Fibroblast of lung (primary cell): ENCODE measurements around the gene GNB1L.

Experiments
- EZH2 ChIP-seq: IDR thresholded peaks from 2 replicates; pipeline ENCODE4 v1.5.1; 2012; ENCODE audit warnings: low read length, control low read depth, mild to moderate bottlenecking; ENCODE audit errors: missing control alignments
- TF ChIP-seq, protein P1 (sequence below), 2 donors: IDR thresholded peaks in 1 of 2; conservative IDR thresholded peaks in 1 of 2; 1 replicate in 1 of 2; 2 replicates in 1 of 2; pipeline ENCODE4 v1.5.1; 2011 to 2012; ENCODE audit warnings: low read length in 2 of 2, control low read depth in 1 of 2, inconsistent platforms in 1 of 2, low read depth in 1 of 2, mild to moderate bottlenecking in 1 of 2

DNA sequence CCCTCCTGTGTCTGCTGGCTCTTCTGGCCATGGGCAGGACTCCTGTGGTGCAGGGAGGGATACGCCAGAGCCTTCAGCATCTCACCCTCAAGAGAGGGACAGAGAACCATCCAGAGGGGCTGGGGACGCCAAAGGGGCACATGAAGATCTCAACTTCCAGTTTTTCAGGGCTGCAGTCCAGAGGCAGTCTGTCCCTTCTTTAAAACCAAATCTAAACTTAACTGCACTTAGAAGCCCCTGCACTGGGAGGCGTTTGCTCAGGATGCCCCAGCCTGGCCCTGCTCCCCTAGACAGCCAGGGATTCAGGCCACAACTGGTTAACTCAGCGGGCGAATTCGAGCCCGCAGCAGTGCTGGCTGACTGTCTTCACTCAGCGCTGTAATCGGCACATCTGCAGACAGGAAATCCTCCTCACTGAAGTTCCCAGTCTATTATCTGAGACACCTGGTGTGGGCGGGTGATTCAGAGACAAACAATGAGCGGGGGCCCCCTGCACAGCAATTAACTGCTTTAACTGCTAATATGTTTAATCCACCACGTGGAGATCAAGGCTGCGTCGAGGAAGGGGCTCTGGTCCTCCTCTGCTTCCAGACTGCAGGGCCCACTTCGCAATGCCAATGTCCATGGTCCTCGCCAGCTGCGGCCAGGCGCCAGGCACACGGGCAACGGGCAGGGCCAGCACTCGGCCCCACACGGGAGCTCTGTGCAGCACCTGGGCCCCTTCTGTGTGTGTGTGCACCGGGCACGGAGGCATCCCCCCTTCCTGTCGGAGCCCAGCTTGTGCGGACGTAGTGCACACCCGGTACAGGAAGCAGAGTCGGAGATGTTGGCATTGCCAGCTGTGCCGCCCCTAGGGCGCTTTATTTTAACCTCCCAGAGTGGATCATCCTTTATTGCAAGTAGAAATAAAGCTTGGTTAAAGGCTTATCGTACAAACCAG, 36.9 kb upstream of the GNB1L start:
- no peak for TF ChIP-seq EZH2
- TF ChIP-seq, protein P1, sequence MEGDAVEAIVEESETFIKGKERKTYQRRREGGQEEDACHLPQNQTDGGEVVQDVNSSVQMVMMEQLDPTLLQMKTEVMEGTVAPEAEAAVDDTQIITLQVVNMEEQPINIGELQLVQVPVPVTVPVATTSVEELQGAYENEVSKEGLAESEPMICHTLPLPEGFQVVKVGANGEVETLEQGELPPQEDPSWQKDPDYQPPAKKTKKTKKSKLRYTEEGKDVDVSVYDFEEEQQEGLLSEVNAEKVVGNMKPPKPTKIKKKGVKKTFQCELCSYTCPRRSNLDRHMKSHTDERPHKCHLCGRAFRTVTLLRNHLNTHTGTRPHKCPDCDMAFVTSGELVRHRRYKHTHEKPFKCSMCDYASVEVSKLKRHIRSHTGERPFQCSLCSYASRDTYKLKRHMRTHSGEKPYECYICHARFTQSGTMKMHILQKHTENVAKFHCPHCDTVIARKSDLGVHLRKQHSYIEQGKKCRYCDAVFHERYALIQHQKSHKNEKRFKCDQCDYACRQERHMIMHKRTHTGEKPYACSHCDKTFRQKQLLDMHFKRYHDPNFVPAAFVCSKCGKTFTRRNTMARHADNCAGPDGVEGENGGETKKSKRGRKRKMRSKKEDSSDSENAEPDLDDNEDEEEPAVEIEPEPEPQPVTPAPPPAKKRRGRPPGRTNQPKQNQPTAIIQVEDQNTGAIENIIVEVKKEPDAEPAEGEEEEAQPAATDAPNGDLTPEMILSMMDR (conservative IDR thresholded peaks at IDR 0.05 in 1 of 2, IDR thresholded peaks at IDR 0.05 in 1 of 2; ENCODE audit: low read depth in 1 of 2, low read length in 2 of 2) = no peak
